ACC112 (cell line): ENCODE measurements around the gene TOP1.

Experiments
- H2AFZ ChIP-seq: fragments of 200-600 bp; sonication (generic); one replicate; pipeline ENCODE4 v1.6.0; 2017; ENCODE audit warnings: antibody characterized with exemption, low read length; ENCODE audit not compliant: unreplicated experiment
- H3K27ac ChIP-seq: fragments of 200-600 bp; sonication (generic); 2 replicates; pipeline ENCODE4 v1.5.1; 2014; ENCODE audit warnings: low read depth, mild to moderate bottlenecking, antibody characterized with exemption, low read length, moderate library complexity
- H3K27me3 ChIP-seq: fragments of 200-600 bp; sonication (generic); 2 replicates; pipeline ENCODE4 v1.6.1; 2014; ENCODE audit warnings: mild to moderate bottlenecking, antibody characterized with exemption, low read length, moderate library complexity, mixed read lengths; ENCODE audit not compliant: insufficient read depth
- H3K36me3 ChIP-seq: fragments of 200-600 bp; sonication (generic); 2 replicates; pipeline ENCODE4 v1.6.1; 2016; ENCODE audit warnings: mild to moderate bottlenecking, antibody characterized with exemption, low read length, moderate library complexity, mixed read lengths; ENCODE audit not compliant: insufficient read depth
- H3K4me1 ChIP-seq: fragments of 200-600 bp; sonication (generic); one replicate; pipeline ENCODE4 v1.6.1; 2016; ENCODE audit warnings: low read length, mixed read lengths; ENCODE audit not compliant: insufficient read depth, unreplicated experiment, control insufficient read depth
- H3K4me3 ChIP-seq: fragments of 200-600 bp; sonication (generic); 2 replicates; pipeline ENCODE4 v1.5.1; 2014; ENCODE audit warnings: mild to moderate bottlenecking, low read depth, low read length
- H3K79me2 ChIP-seq: fragments of 200-600 bp; sonication (generic); one replicate; pipeline ENCODE4 v1.6.0; 2016; ENCODE audit warnings: low read length; ENCODE audit not compliant: control insufficient read depth, unreplicated experiment, insufficient read depth

TOP1 gene

GRCh38 chr20:41163821-41164220 lies 135.2 kb downstream of the TOP1 start:
- Histone ChIP-seq H3K36me3 (peaks cover 8% of the 10 kb centered on the region; the same call in 1 of the 2 replicates), H3K4me1 (no peaks in the 10 kb centered on the region), H3K27ac (no peak overlapping the region), H2AFZ (no peak overlapping the region), H3K79me2 (no peaks in the 10 kb centered on the region), H3K27me3 (no peaks in the 10 kb centered on the region), H3K4me3 (no peak overlapping the region)

- peaks cover 13% of the 10 kb centered on the region; the same call in 1 of the 2 replicates for H3K36me3 ChIP-seq
- H3K27ac ChIP-seq: no peak overlapping the region
- no peak overlapping the region for H3K4me3 ChIP-seq
- H2AFZ ChIP-seq: no peak overlapping the region
- H3K4me1 ChIP-seq: no peaks in the 10 kb centered on the region
- H3K27me3 ChIP-seq: no peaks in the 10 kb centered on the region
- H3K79me2 ChIP-seq: no peaks in the 10 kb centered on the region
Observed at GRCh38 chr20:41165001-41165882, 136.6 kb downstream of the TOP1 start.

- Histone ChIP-seq H3K79me2 (no peaks in the 10 kb centered on the region), H2AFZ (no peak overlapping the region), H3K27ac (no peak overlapping the region), H3K27me3 (no peaks in the 10 kb centered on the region), H3K36me3 (peaks cover 13% of the 10 kb centered on the region; the same call in 1 of the 2 replicates), H3K4me1 (no peaks in the 10 kb centered on the region), H3K4me3 (no peak overlapping the region)
Observed at GRCh38 chr20:41166201-41167117, 137.8 kb downstream of the TOP1 start.

GRCh38 chr20:41167118-41167470 lies 138.5 kb downstream of the TOP1 start:
- no peak overlapping the region for H3K27ac ChIP-seq
- H3K4me3 ChIP-seq: no peak overlapping the region
- H3K79me2 ChIP-seq: no peaks in the 10 kb centered on the region
- H3K36me3 ChIP-seq: peaks cover 13% of the 10 kb centered on the region; the same call in 1 of the 2 replicates
- no peaks in the 10 kb centered on the region for H3K4me1 ChIP-seq
- H3K27me3 ChIP-seq: no peaks in the 10 kb centered on the region
- H2AFZ ChIP-seq: no peak overlapping the region

GRCh38 chr20:41167481-41168253 lies 139.0 kb downstream of the TOP1 start:
- Histone ChIP-seq H3K79me2 (no peaks in the 10 kb centered on the region), H3K27ac (no peak overlapping the region), H2AFZ (no peak overlapping the region), H3K36me3 (peaks cover 15% of the 10 kb centered on the region; the same call in 1 of the 2 replicates), H3K4me1 (no peaks in the 10 kb centered on the region), H3K27me3 (no peaks in the 10 kb centered on the region), H3K4me3 (no peak overlapping the region)

GRCh38 chr20:41168281-41169161 lies 139.9 kb downstream of the TOP1 start:
- Histone ChIP-seq H3K27ac (no peak overlapping the region), H3K36me3 (peaks cover 16% of the 10 kb centered on the region; the same call in 1 of the 2 replicates), H3K4me1 (no peaks in the 10 kb centered on the region), H3K79me2 (no peaks in the 10 kb centered on the region), H3K27me3 (no peaks in the 10 kb centered on the region), H2AFZ (no peak overlapping the region), H3K4me3 (no peak overlapping the region)

GRCh38 chr20:41169162-41169690 lies 140.6 kb downstream of the TOP1 start:
- Histone ChIP-seq H3K4me1 (no peaks in the 10 kb centered on the region), H3K4me3 (no peak overlapping the region), H3K36me3 (peaks cover 16% of the 10 kb centered on the region; the same call in 1 of the 2 replicates), H3K79me2 (no peaks in the 10 kb centered on the region), H3K27ac (no peak overlapping the region), H2AFZ (no peak overlapping the region), H3K27me3 (no peaks in the 10 kb centered on the region)

- Histone ChIP-seq H3K27ac (no peak overlapping the region), H3K4me3 (no peak overlapping the region), H3K36me3 (peaks cover 16% of the 10 kb centered on the region; the same call in 1 of the 2 replicates), H3K79me2 (no peaks in the 10 kb centered on the region), H3K27me3 (no peaks in the 10 kb centered on the region), H2AFZ (no peak overlapping the region), H3K4me1 (no peaks in the 10 kb centered on the region)
Observed at GRCh38 chr20:41169791-41170351, 141.2 kb downstream of the TOP1 start.

GRCh38 chr20:41170386-41171105 lies 141.9 kb downstream of the TOP1 start:
- no peaks in the 10 kb centered on the region for H3K27me3 ChIP-seq
- H3K4me1 ChIP-seq: no peaks in the 10 kb centered on the region
- no peak overlapping the region for H3K27ac ChIP-seq
- H3K4me3 ChIP-seq: no peak overlapping the region
- H3K79me2 ChIP-seq: no peaks in the 10 kb centered on the region
- H2AFZ ChIP-seq: no peak overlapping the region
- H3K36me3 ChIP-seq: peaks cover 12% of the 10 kb centered on the region; the same call in 1 of the 2 replicates
